ENCODE data around the gene AEBP2. TPM values are rescaled to one million over a fixed set of nuclear protein-coding genes. Genes with fewer than 3 reads are reported as not detected.

AEBP2 gene
- total RNA-seq, 2 experiments from 2014 or later = 42.9 to 44.8 TPM

- Mint-ChIP-seq H3K4me3 (peak overlapping the region; percentile 99), H3K36me3 (ENCODE audit: low read depth) (peaks cover 39% of the 10 kb centered on the region), H3K9me3 (no peaks in the 10 kb centered on the region), H3K27me3 (no peaks in the 10 kb centered on the region), H3K4me1 (ENCODE audit: low read depth) (peaks cover 62% of the 10 kb centered on the region), H3K27ac (peak overlapping the region; percentile 97)
- peaks cover 29% of the 10 kb centered on the region for H3K4me1 ChIP-seq (ENCODE audit: insufficient read depth, low read length)
- peak; percentile 15 for ATAC-seq (ENCODE audit: poor library complexity)
- no peaks in the 10 kb centered on the region for H3K9me3 ChIP-seq (ENCODE audit: control insufficient read depth in 1 of 2, insufficient read depth in 1 of 2, low read length in 2 of 2)
- no peaks in the 10 kb centered on the region for H3K27me3 ChIP-seq (ENCODE audit: control insufficient read depth in 1 of 2, insufficient read depth in 2 of 2, low read length in 2 of 2)
- no peaks in the 10 kb centered on the region for H3K36me3 ChIP-seq (ENCODE audit: insufficient read depth, low read length)
- peak; percentile 23 to 75 (median 41) for DNase-seq
- intact Hi-C loops (cut with DNase I, micrococcal nuclease) = loop anchor here (5.0 kb wide), 1 partner anchor 42 kb away; no protein-coding TSS in a partner anchor
- ChIA-PET POLR2A (interaction anchor here (0.9 to 1.6 kb wide), 6 partner anchors 15 to 311 kb away, joined by 3 to 4 read pairs (median 3); partner anchors contain the start of gene PLEKHA5), CTCF (no interaction called here)
- TF ChIP-seq CTCF (IDR thresholded peaks at IDR 0.05) = no peak
- peak overlapping the region; percentile 89 for H3K4me3 ChIP-seq (ENCODE audit: low read length)
- peak overlapping the region; percentile 83 to 93 for H3K27ac ChIP-seq (ENCODE audit: low read depth in 1 of 2, low read length in 2 of 2)
Observed at GRCh38 chr12:19440019-19440858, 947 bp downstream of the AEBP2 start.

DNA sequence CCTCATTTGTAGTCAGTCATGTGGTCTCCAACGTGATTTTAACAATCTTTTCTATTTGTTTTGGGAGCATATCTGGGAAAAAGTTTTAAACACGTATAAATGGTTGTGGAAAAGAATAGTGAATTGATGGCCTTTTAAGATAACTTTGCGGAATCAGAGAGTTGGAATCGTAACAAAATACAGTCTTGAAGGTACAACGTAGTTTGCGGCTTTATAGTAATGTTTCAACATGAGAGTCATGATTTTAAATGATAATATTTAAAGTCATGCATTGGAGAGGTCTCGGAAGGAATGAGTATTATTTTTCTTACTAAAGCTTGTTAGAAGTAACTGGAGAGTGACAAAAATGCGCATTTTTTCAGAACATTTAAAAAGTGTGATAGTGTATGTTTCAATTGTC lies 1.6 kb downstream of the AEBP2 start:
- peak in 1 of 14 experiments; percentile 9 for DNase-seq
- peak overlapping the region; percentile 89 for H3K4me3 ChIP-seq (ENCODE audit: low read length)
- Mint-ChIP-seq H3K27me3 (no peaks in the 10 kb centered on the region), H3K4me1 (ENCODE audit: low read depth) (peaks cover 63% of the 10 kb centered on the region), H3K4me3 (peak overlapping the region; percentile 99), H3K9me3 (no peaks in the 10 kb centered on the region), H3K27ac (peak overlapping the region; percentile 97), H3K36me3 (ENCODE audit: low read depth) (peaks cover 44% of the 10 kb centered on the region)
- peaks cover 30% of the 10 kb centered on the region for H3K4me1 ChIP-seq (ENCODE audit: insufficient read depth, low read length)
- H3K27ac ChIP-seq (ENCODE audit: low read depth in 1 of 2, low read length in 2 of 2) = no peak overlapping the region
- no peaks in the 10 kb centered on the region for H3K9me3 ChIP-seq (ENCODE audit: control insufficient read depth in 1 of 2, insufficient read depth in 1 of 2, low read length in 2 of 2)
- intact Hi-C loops (cut with DNase I, micrococcal nuclease) = loop anchor here (5.0 kb wide), 1 partner anchor 41 kb away; no protein-coding TSS in a partner anchor
- ChIA-PET CTCF (no interaction called here), POLR2A (no interaction called here)
- H3K36me3 ChIP-seq (ENCODE audit: insufficient read depth, low read length) = no peaks in the 10 kb centered on the region
- no peak for TF ChIP-seq CTCF (IDR thresholded peaks at IDR 0.05)
- no peaks in the 10 kb centered on the region for H3K27me3 ChIP-seq (ENCODE audit: control insufficient read depth in 1 of 2, insufficient read depth in 2 of 2, low read length in 2 of 2)
- no peak for ATAC-seq (ENCODE audit: poor library complexity)

DNA sequence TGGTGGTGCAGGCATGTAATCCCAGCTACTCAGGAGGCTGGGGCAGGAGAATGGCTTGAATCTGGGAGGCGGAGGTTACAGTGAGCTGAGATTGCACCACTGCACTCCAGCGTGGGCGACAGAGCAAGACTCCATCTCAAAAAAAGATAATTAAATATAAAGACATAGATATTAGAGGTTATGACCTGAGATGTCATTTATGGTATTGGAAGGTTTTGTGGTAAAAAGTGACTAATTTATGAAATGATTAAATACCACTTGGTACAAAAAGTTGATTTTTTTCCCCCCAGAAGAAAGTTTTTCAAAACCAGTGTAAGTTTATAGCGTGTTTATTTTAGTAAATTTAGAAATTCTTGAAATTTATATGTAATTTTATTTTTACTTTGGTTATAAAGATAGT lies 4.3 kb downstream of the AEBP2 start:
- H3K9me3 ChIP-seq (ENCODE audit: control insufficient read depth in 1 of 2, insufficient read depth in 1 of 2, low read length in 2 of 2) = no peaks in the 10 kb centered on the region
- POLR2A ChIA-PET = no interaction called here
- CTCF ChIA-PET = interaction anchor here (0.6 to 0.7 kb wide), 2 partner anchors 64 to 68 kb away, joined by 3 read pairs; no protein-coding TSS in a partner anchor
- ATAC-seq (ENCODE audit: poor library complexity) (no peak), DNase-seq (no peak)
- H3K27me3 ChIP-seq (ENCODE audit: control insufficient read depth in 1 of 2, insufficient read depth in 2 of 2, low read length in 2 of 2) = no peaks in the 10 kb centered on the region
- H3K4me3 ChIP-seq (ENCODE audit: low read length) = no peak overlapping the region
- Mint-ChIP-seq H3K4me3 (no peak overlapping the region), H3K9me3 (no peaks in the 10 kb centered on the region), H3K36me3 (ENCODE audit: low read depth) (peaks cover 59% of the 10 kb centered on the region), H3K27ac (no peak overlapping the region), H3K27me3 (no peaks in the 10 kb centered on the region), H3K4me1 (ENCODE audit: low read depth) (peaks cover 77% of the 10 kb centered on the region)
- intact Hi-C loops (cut with DNase I, micrococcal nuclease) = loop anchor here (5.0 kb wide), 1 partner anchor 39 kb away; no protein-coding TSS in a partner anchor
- TF ChIP-seq CTCF (IDR thresholded peaks at IDR 0.05) = no peak
- H3K4me1 ChIP-seq (ENCODE audit: insufficient read depth, low read length) = peaks cover 42% of the 10 kb centered on the region
- H3K27ac ChIP-seq (ENCODE audit: low read depth in 1 of 2, low read length in 2 of 2) = no peak overlapping the region
- peaks cover 3% of the 10 kb centered on the region for H3K36me3 ChIP-seq (ENCODE audit: insufficient read depth, low read length)

All from CD4-positive, alpha-beta T cell (primary cell).